ENCODE results near the gene ARSG.

DNA sequence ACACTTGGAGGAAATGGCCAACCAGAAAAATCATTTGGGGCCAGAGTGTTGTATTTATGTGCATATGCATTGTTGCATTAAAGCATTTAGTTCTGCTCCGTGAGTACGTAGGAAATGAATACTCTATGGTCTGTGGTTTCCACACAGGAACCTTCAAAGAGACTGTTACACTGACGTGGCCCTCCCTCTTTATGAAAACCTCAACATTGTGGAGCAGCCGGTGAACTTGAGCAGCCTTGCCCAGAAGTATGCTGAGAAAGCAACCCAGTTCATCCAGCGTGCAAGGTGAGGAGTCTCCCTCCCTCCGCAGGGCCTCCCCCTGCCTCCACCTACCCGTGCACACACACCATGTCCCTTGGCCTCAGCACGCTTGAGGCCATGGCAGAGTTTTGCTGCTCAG is 65.2 kb downstream of the ARSG start:
- no peak for TF ChIP-seq POLR2A (IDR thresholded peaks at IDR 0.05; ENCODE audit: low read depth, low read length)
- TF ChIP-seq, protein P1, sequence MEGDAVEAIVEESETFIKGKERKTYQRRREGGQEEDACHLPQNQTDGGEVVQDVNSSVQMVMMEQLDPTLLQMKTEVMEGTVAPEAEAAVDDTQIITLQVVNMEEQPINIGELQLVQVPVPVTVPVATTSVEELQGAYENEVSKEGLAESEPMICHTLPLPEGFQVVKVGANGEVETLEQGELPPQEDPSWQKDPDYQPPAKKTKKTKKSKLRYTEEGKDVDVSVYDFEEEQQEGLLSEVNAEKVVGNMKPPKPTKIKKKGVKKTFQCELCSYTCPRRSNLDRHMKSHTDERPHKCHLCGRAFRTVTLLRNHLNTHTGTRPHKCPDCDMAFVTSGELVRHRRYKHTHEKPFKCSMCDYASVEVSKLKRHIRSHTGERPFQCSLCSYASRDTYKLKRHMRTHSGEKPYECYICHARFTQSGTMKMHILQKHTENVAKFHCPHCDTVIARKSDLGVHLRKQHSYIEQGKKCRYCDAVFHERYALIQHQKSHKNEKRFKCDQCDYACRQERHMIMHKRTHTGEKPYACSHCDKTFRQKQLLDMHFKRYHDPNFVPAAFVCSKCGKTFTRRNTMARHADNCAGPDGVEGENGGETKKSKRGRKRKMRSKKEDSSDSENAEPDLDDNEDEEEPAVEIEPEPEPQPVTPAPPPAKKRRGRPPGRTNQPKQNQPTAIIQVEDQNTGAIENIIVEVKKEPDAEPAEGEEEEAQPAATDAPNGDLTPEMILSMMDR (conservative IDR thresholded peaks at IDR 0.05; ENCODE audit: low read depth, low read length): no peak
- no peak for TF ChIP-seq MAZ (IDR thresholded peaks at IDR 0.05; ENCODE audit: borderline replicate concordance, low read depth, low read length)

Data from IMR-90 (cell line).